Uterine smooth muscle cell (primary cell): ENCODE measurements around the gene RECK. TPM values are rescaled to one million over a fixed set of nuclear protein-coding genes. Genes with fewer than 3 reads are reported as not detected.

Experiments
- total RNA-seq: library from RNA; depleted of rRNA; stranded (reverse); fragments of >200 nt; gene quantifications from 2 replicates; pipeline ENCODE4 v1.2.3, GENCODE V29; 2014

Gene RECK
- total RNA-seq, result 27.6 and 45.2 TPM in 2 replicates

GRCh38 chr9:36036780-36037548 is at the start of gene RECK:
RECK (plus strand) TSS chr9:36036913; CDS start chr9:36036999, 86 bp downstream.

GRCh38 chr9:36136272-36136893 is 99.7 kb downstream of the RECK start, which contains the start of gene GLIPR2:
GLIPR2 (plus strand) TSS chr9:36136733; CDS start chr9:36136779, 46 bp downstream.

GRCh38 chr9:36169166-36169565 is 132.5 kb downstream of the RECK start, which contains the start of gene CCIN:
CCIN (plus strand) TSS chr9:36169388; CDS start chr9:36169503, 115 bp downstream.

Other genes with a start within 250 kb of the RECK start
- gene NPR2, start 245.3 kb upstream of the RECK start, total RNA-seq, result 27.6 and 32.1 TPM in 2 replicates
- 0.75 and 1.3 TPM in 2 replicates for gene SPAG8, start 224.7 kb upstream of the RECK start, total RNA-seq
- gene HINT2, start 221.9 kb upstream of the RECK start, total RNA-seq, result 18.6 and 25.8 TPM in 2 replicates
- gene FAM221B, start 208.2 kb upstream of the RECK start, total RNA-seq, result not detected in 2 replicates
- 2.2 and 4.1 TPM in 2 replicates for gene TMEM8B, start 207.7 kb upstream of the RECK start, total RNA-seq
- gene OR13J1, start 166.5 kb upstream of the RECK start, total RNA-seq, result not detected in 2 replicates
- gene HRCT1, start 130.7 kb upstream of the RECK start, total RNA-seq, result 0.11 and 0.25 TPM in 2 replicates
- under 0.01 TPM in 1 of 2 replicates, not detected in the other for gene SPAAR, start 127.4 kb upstream of the RECK start, total RNA-seq
- gene OR2S2, start 78.8 kb upstream of the RECK start, total RNA-seq, result 0.12 and 0.22 TPM in 2 replicates
- 70.2 and 83.1 TPM in 2 replicates for gene GLIPR2, start 99.8 kb downstream of the RECK start, total RNA-seq
- 5.9 and 8.5 TPM in 2 replicates for gene CCIN, start 132.5 kb downstream of the RECK start, total RNA-seq
- 289 and 311 TPM in 2 replicates for gene CLTA, start 154.0 kb downstream of the RECK start, total RNA-seq
- 53.0 and 57.9 TPM in 2 replicates for gene GNE, start 221.5 kb downstream of the RECK start, total RNA-seq